Bronchial epithelial cell (primary cell): ENCODE measurements around the gene NLGN2. TPM values are rescaled to one million over a fixed set of nuclear protein-coding genes. Genes with fewer than 3 reads are reported as not detected.

Experiments
- DNase-seq: peaks from one replicate; pipeline ENCODE4 v3.0.0-alpha.2; 2010; ENCODE audit warnings: low read depth
- FAIRE-seq: peaks from 2 replicates; lab custom pipeline; 2011; peaks lifted over from hg19 to GRCh38; lab: Jason Lieb, UNC
- H3K27me3 ChIP-seq: 2 replicates; pipeline ENCODE4 v1.5.1; 2011; ENCODE audit warnings: low read length; ENCODE audit not compliant: control insufficient read depth, insufficient read depth
- H3K36me3 ChIP-seq: 2 replicates; pipeline ENCODE4 v1.5.1; 2011; ENCODE audit warnings: low read length; ENCODE audit not compliant: control insufficient read depth, insufficient read depth
- H3K4me3 ChIP-seq: 2 replicates; pipeline ENCODE4 v1.5.1; 2011; ENCODE audit warnings: mild to moderate bottlenecking, low read depth, low read length, control low read depth
- CTCF ChIP-seq: IDR thresholded peaks from 2 replicates; pipeline ENCODE4 v1.5.1; 2011; ENCODE audit warnings: mild to moderate bottlenecking, moderate library complexity, low read length, control low read depth, inconsistent platforms; ENCODE audit not compliant: insufficient read depth, severe bottlenecking
- total RNA-seq: library from RNA; depleted of rRNA; stranded (reverse); fragments of >200 nt; gene quantifications from 2 replicates; pipeline ENCODE4 v1.2.1, GENCODE V29; 2014

Gene NLGN2
- total RNA-seq, 1 donor from 2014 or later = 0.79 TPM

- H3K4me3 ChIP-seq = no peak overlapping the region
- no peaks in the 10 kb centered on the region for H3K27me3 ChIP-seq
- FAIRE-seq (no peak), DNase-seq (no peak)
- H3K36me3 ChIP-seq = peaks cover 19% of the 10 kb centered on the region
- TF ChIP-seq CTCF = no peak
These were observed 24.7 kb upstream of the NLGN2 start for GRCh38 chr17:7382901-7383300.

GRCh38 chr17:7383371-7383741, 24.3 kb upstream of the NLGN2 start:
- DNase-seq (no peak), FAIRE-seq (no peak)
- Histone ChIP-seq H3K36me3 (peaks cover 21% of the 10 kb centered on the region), H3K4me3 (no peak overlapping the region), H3K27me3 (no peaks in the 10 kb centered on the region)
- no peak for TF ChIP-seq CTCF

GRCh38 chr17:7383742-7384488, 23.7 kb upstream of the NLGN2 start:
- Histone ChIP-seq H3K27me3 (no peaks in the 10 kb centered on the region), H3K36me3 (peaks cover 25% of the 10 kb centered on the region), H3K4me3 (no peak overlapping the region)
- FAIRE-seq (no peak), DNase-seq (no peak)
- TF ChIP-seq CTCF = no peak

- no peak overlapping the region for H3K4me3 ChIP-seq
- DNase-seq = no peak
- FAIRE-seq = no peak
- H3K27me3 ChIP-seq = no peaks in the 10 kb centered on the region
- no peak for TF ChIP-seq CTCF
- H3K36me3 ChIP-seq = peaks cover 29% of the 10 kb centered on the region
These were observed 23.1 kb upstream of the NLGN2 start for GRCh38 chr17:7384489-7385081.

GRCh38 chr17:7388856-7389255, 18.8 kb upstream of the NLGN2 start:
- Histone ChIP-seq H3K27me3 (no peaks in the 10 kb centered on the region), H3K36me3 (peaks cover 41% of the 10 kb centered on the region), H3K4me3 (no peak overlapping the region)
- peak; percentile 52 for FAIRE-seq
- no peak for TF ChIP-seq CTCF
- no peak for DNase-seq
